ENCODE measurements around the gene SNTG2.

SNTG2 gene

DNA sequence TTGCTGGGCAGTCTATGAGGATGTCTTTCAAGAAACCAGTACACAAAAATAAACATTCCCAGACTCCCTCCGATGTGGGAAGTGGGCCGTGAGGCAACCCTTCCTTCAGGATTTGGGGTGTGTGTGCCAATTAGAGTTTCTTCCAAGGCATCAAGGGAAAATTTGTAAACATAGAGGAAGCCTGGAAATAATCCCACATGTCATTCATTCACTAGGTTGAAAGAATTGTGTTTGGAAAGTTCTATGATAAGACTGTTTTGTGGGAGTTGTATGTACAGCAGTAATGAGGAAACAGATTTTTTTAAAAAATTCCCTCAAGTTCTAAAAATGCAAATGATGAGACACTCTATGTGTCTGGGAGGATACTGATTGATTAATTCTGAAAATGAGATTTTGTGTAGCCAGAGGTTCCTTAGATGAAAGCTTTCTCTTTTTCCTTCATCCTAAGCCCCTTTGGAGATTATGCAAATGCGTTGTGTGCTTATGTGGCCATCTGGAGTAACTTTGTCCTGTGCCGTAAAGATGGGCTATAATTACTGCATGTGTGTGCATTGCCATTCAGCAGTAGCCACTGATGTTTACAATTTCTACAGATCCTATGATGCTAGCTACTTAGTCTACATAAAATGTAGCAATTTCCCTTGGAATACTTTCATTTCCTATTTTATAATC, 354.8 kb downstream of the SNTG2 start:
- no peak for DNase-seq (ENCODE audit: low read depth)
- TF ChIP-seq, protein P1, sequence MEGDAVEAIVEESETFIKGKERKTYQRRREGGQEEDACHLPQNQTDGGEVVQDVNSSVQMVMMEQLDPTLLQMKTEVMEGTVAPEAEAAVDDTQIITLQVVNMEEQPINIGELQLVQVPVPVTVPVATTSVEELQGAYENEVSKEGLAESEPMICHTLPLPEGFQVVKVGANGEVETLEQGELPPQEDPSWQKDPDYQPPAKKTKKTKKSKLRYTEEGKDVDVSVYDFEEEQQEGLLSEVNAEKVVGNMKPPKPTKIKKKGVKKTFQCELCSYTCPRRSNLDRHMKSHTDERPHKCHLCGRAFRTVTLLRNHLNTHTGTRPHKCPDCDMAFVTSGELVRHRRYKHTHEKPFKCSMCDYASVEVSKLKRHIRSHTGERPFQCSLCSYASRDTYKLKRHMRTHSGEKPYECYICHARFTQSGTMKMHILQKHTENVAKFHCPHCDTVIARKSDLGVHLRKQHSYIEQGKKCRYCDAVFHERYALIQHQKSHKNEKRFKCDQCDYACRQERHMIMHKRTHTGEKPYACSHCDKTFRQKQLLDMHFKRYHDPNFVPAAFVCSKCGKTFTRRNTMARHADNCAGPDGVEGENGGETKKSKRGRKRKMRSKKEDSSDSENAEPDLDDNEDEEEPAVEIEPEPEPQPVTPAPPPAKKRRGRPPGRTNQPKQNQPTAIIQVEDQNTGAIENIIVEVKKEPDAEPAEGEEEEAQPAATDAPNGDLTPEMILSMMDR (conservative IDR thresholded peaks at IDR 0.05; ENCODE audit: low read depth, low read length) = no peak
- H3K4me3 ChIP-seq (ENCODE audit: low read length) = no peak overlapping the region

DNA sequence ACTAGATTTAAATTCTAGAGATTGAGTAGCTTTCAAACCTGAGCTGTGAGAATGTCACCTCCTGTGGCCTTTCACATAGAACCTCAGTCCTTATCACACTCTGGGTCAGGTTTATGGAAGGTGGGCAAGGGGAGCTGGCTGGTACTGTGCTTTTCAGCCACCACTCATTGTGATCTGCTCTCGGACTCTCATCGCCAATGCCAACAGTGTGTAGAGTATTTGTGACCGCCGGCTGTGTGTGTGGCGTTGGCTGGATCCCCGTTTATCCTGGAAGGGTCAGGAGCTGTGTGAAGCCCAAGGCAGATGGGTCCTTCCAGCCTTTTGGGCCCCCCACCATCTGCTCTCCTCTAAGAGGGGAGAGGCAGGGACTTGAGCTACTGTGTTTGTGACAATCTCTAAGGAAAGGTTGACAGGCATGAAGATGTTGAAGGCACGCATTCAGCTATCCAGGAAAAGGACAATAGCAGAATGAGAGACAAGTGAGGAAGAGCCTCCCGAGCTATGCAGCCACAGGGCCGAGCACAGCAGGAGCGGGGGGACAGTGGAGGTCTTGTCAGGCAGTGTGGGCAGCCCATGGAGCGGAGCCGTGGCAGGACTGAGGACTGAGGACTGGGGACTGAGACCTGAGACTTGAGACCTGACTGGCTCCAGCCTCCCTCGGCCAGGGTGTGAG, 355.5 kb downstream of the SNTG2 start:
- no peak overlapping the region for H3K4me3 ChIP-seq (ENCODE audit: low read length)
- DNase-seq (ENCODE audit: low read depth) = no peak
- TF ChIP-seq, protein P1 (conservative IDR thresholded peaks at IDR 0.05; ENCODE audit: low read depth, low read length) = no peak

DNA sequence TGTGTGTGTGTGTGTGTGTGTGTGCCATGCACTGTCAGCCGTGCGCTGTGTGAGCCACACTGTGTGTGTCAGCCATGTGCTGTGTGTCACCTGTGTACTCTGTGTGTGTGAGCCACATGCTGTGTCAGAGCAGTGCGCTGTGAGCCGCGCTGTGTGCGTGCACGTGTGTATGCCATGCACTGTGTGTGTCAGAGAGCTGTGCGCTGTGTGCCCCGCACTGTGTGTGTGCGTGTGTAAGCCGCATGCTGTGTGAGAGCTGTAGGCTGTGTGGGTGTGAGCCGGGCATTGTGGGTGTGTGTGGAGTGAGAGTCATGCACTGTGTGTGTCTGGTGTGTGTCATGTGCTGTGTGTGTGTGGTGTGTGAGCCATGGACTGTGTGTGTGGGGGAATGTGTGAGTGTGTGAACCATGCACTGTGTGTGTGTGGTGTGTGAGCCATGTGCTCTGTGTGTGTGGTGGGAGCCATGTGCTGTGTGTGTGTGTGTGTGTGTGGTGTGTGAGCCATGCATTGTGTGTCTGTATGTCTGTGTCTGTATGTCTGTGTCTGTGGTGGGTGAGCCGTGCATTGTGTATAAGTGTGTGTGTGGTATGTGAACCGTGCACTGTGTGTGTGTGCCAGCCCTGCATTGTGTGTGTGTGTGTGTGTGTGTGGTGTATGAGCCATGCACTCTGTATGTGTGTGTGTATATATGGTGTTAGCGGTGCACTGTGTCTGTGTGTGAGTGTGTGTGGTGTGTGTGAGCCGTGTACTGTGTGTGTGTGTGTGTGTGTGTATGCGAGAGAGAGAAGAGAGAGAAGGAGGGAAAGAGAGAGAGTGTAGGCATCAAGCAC, 356.3 kb downstream of the SNTG2 start:
- TF ChIP-seq, protein P1 (conservative IDR thresholded peaks at IDR 0.05; ENCODE audit: low read depth, low read length) = no peak
- no peak overlapping the region for H3K4me3 ChIP-seq (ENCODE audit: low read length)
- DNase-seq (ENCODE audit: low read depth) = no peak

DNA sequence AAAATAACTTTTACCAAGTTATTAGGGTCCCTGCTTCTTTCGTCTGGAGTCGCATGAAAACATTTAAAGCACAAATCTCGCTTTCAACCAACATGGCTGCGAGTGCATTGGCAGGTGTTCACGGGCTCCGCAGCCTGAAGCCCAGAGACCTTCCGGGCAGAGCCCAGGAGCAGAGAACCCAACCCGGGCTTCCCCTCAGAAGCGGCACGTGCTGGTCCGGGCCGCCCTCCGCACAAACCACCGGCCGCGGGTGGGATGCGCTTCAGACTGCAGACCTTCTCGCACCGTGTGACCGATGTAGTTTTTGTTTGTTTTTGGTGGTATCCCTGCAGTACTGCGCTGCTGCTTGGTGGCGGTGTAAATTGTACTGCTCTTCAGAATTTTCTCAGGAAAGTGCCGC, 357.0 kb downstream of the SNTG2 start:
- TF ChIP-seq, protein P1 (conservative IDR thresholded peaks at IDR 0.05; ENCODE audit: low read depth, low read length) = no peak
- H3K4me3 ChIP-seq (ENCODE audit: low read length) = no peak overlapping the region
- no peak for DNase-seq (ENCODE audit: low read depth)

DNA sequence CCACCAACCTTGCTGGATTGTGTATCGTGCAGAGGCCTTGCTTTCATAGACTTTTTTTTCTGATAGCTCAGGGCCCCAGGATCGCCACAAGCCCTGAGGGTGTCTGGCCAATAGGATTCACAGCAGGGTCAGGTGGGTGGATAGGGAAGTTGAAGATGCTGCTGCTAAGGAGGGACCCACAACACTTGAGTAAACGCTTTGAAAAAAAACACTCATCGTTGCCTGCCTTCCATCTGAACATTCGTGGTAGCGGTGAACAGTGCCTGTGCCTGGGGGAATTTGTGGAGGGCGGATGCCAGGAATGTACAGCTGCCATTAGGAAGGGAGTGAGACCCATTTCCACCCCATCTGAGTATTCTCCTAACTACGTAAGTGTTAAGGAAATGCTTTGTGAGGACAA, 358.0 kb downstream of the SNTG2 start:
- no peak for DNase-seq (ENCODE audit: low read depth)
- H3K4me3 ChIP-seq (ENCODE audit: low read length) = no peak overlapping the region
- TF ChIP-seq, protein P1 (conservative IDR thresholded peaks at IDR 0.05; ENCODE audit: low read depth, low read length) = no peak

DNA sequence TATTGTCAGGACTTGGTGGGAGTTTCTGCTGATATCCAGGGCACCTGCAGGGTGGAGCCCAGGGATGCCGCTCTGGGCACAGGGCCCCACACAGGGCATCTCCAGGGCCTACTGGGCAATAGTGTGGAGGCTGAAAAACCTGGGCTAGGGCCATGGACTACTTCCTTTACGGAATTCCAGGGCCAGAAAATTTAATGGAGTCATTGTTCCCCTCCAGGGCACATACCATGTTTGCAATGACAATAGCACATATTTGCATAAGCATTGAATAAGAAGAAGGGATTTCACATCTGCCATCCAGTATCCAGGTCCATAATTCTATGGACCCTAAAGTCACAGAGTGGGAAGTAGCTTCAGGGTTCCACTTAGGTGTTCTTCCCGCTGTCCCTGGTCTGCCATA, 358.9 kb downstream of the SNTG2 start:
- no peak for DNase-seq (ENCODE audit: low read depth)
- TF ChIP-seq, protein P1 (conservative IDR thresholded peaks at IDR 0.05; ENCODE audit: low read depth, low read length) = no peak
- no peak overlapping the region for H3K4me3 ChIP-seq (ENCODE audit: low read length)

Data from retinal pigment epithelial cell (primary cell).